ENCODE data around the gene CDC7. TPM values are rescaled to one million over a fixed set of nuclear protein-coding genes. Genes with fewer than 3 reads are reported as not detected.

CDC7 gene
- 2.4 and 2.8 TPM in 2 replicates for total RNA-seq

DNA sequence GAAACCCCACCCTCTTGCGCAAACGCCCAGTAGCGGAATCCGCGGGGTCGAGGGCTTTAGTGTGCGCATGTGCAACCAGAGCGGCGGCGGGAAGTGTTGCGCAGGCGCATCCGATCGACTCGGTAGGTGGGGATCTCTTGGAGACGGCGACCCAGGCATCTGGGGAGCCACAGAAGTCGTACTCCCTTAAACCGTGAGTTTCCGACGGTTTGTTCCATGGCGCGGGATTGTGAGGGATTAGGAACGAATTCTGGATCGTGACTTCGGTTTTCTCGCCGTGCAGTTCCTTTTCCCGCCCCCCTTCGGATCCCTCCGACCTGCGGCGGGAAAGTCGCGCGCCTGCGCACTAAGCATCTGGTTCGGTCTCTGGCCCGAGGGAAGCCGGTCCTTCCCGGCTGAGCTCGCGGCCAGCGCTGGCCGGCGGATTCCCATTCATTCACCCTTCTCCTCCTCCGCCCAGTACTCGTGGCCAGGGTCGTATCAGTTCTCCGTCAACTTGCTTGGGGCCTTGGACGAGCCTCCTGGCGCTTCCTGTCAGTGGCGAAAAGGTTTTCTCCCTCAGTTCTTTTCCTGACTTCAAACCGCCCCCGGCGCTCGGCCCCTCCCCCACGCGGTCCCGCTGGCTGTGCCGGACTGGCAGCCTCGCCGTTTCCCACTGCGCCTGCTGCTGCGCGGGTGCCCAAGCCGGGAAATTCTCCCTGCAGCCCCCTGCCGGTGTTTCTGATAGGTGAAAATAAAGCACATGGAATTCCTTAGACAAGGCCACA is at the start of gene CDC7:
TSS of gene CDC7 (plus strand) at position 96 of the 767 bp plus-strand sequence. CDS start 866 bp downstream, outside the sequence.

Other genes starting within 250 kb of the CDC7 start
- gene HFM1, start 96.0 kb upstream of the CDC7 start, total RNA-seq, result 0.05 and 0.12 TPM in 2 replicates

Measured in cardiac ventricle fibroblast (primary cell).